ENCODE results near the gene TIPARP.
"Not testable (repeated sequence)": the region's sequence is repeated elsewhere in the genome, so short reads cannot be mapped to it uniquely, and the experiment has no call there.

Gene TIPARP

GRCh38 chr3:156739976-156740375, 65.6 kb downstream of the TIPARP start:
- DNase-seq (ENCODE audit: low read depth in 2 of 2): no peak

GRCh38 chr3:156740581-156740980, 66.2 kb downstream of the TIPARP start:
- not testable (repeated sequence) for DNase-seq (ENCODE audit: low read depth in 2 of 2)

- no peak for DNase-seq (ENCODE audit: low read depth in 2 of 2)
Observed at GRCh38 chr3:156741935-156742334, 67.5 kb downstream of the TIPARP start.

- DNase-seq (ENCODE audit: low read depth in 2 of 2): no peak
Observed at GRCh38 chr3:156742401-156742800, 68.0 kb downstream of the TIPARP start.

- DNase-seq (ENCODE audit: low read depth in 2 of 2): no peak
Observed at GRCh38 chr3:156743859-156744258, 69.5 kb downstream of the TIPARP start.

- DNase-seq (ENCODE audit: low read depth in 2 of 2): no peak
Observed at GRCh38 chr3:156744631-156745030, 70.2 kb downstream of the TIPARP start.

- DNase-seq (ENCODE audit: low read depth in 2 of 2): no peak
Observed at GRCh38 chr3:156745766-156746165, 71.4 kb downstream of the TIPARP start.

DNA sequence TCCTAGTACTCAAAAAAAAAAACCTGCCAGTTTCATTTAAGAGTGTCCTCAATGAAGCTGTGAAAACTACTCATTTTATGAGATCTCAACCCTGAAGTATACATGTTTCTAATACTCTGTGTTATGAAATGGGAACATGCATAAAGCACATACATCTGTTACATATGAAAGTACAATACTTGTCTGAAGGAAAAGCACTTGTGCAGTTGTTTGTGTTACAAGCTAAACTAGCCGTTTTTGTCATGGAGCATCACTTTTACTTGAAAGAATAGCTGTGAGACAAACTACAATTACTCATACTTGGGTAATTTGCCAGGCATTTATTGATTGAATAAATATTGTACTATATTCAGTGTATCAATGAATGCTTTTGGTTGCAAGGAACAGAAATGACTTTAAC, 72.7 kb downstream of the TIPARP start:
- no peak for DNase-seq (ENCODE audit: low read depth in 2 of 2)

- no peak for DNase-seq (ENCODE audit: low read depth in 2 of 2)
Observed at GRCh38 chr3:156749244-156749643, 74.9 kb downstream of the TIPARP start.

DNA sequence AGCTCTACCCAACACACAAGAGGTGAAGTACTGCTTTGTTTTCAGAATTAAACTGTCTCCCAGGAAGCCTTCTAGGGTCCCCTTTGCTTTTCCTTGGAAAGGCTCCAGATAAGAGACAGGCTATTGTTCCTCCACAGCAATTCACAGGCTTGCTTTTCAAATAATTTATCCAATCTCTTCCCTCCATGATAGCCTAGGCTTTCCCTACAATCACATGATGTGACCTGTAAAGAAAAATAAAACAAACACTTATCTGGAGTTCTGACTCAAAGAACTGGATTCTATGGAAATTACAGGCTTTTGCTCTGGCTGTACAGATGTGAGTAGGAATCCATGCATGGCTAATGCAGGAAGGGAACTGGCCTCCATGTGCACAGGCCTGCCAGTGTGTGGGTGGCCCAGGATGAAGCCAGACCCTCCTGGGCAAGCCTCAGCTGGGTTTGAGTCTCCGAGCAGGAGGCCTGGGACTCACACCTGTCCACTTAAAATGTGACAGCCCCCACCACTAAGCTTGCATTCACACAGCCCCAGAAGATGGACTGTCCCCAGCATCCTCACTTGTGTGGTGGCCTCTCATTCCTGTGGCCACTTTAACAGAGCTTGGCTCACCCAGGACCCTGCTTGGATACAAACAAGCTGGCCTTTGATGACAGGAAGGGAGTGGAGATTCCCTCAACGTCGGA, 75.9 kb downstream of the TIPARP start:
- no peak for DNase-seq (ENCODE audit: low read depth in 2 of 2)

DNA sequence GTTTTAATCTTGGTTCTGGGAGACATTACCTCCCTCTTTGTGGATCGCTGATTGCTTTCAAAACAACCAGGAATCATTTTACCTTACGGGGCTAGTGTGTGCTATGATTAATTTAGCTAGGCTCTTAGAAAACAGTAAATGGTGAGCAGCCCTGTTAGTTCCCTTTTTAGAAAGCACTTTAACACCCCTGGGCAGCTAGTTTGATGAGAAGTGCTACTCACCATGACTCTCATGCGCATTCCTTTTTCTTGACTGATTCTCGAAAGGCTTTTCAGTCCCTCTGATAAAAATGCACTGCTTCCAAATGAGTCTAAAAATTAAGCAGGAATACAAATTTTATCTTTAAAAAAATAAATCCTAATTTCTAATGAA, 76.5 kb downstream of the TIPARP start:
- no peak for DNase-seq (ENCODE audit: low read depth in 2 of 2)

- no peak for DNase-seq (ENCODE audit: low read depth in 2 of 2)
Observed at GRCh38 chr3:156751461-156752025, 77.2 kb downstream of the TIPARP start.
